HepG2 (cell line): ENCODE results near the gene AP4E1. TPM values are rescaled to one million over a fixed set of nuclear protein-coding genes. Genes with fewer than 3 reads are reported as not detected.

ENCODE experiments used
- ATAC-seq: fragments of 200-7000 bp; cut with Tn5 transposase; 3 replicates; pipeline ENCODE4 v1.9.1; 2020; ENCODE audit warnings: mild to moderate bottlenecking, moderate library complexity
- BruUV-seq: library from RNA; stranded (reverse); fragments of 400-500 nt; replicated peaks from 2 replicates; lab custom pipeline; 2021; lab: Mats Ljungman, UMichigan
- CTCF ChIA-PET: fragments of 300-600 bp; formaldehyde crosslinking; extraction: SDS; loops from one replicate; lab custom pipeline; 2021; ENCODE audit warnings: low total read pairs, inconsistent platforms, low intra/inter-chr PET ratio; lab: Yijun Ruan, JAX
- POLR2A ChIA-PET: fragments of 350-600 bp; sonication (Branson Sonifier 250); formaldehyde crosslinking; loops from one replicate; lab custom pipeline; 2020; ENCODE audit warnings: antibody characterized with exemption, inconsistent platforms; lab: Yijun Ruan, JAX
- DNase-seq: peaks from one replicate; pipeline ENCODE4 v3.0.0-alpha.2; 2015; ENCODE audit warnings: low spot score
- FAIRE-seq: peaks from 3 replicates; lab custom pipeline; 2011; peaks lifted over from hg19 to GRCh38; lab: Jason Lieb, UNC
- H2AFZ ChIP-seq: one replicate; pipeline ENCODE4 v1.6.1; 2011; ENCODE audit warnings: low read length, inconsistent platforms
- H3K27ac ChIP-seq: fragments of 300-600 bp; 3 replicates; pipeline ENCODE4 v1.8.0; 2011; ENCODE audit warnings: mixed run types, mild to moderate bottlenecking, mixed read lengths, low read length, inconsistent platforms; ENCODE audit not compliant: insufficient read depth; ENCODE audit errors: extremely low read length
- H3K27me3 ChIP-seq, 2 experiments: fragments of 200-600 bp in 1 of 2; 2 replicates in 1 of 2; 3 replicates in 1 of 2; pipeline versions ENCODE4 v1.6.0 to v1.8.0; 2011; ENCODE audit warnings: low read length in 2 of 2, mild to moderate bottlenecking in 2 of 2, moderate library complexity in 2 of 2, inconsistent platforms in 1 of 2; ENCODE audit not compliant: insufficient read depth in 2 of 2, control insufficient read depth in 1 of 2
- H3K36me3 ChIP-seq, 2 experiments: fragments of 200-600 bp in 1 of 2; replicated peaks in 1 of 2; 2 replicates in 1 of 2; 3 replicates in 1 of 2; pipeline versions ENCODE4 v1.5.1 to v1.8.0; 2011; ENCODE audit warnings: low read length in 2 of 2, inconsistent platforms in 1 of 2; ENCODE audit not compliant: insufficient read depth in 2 of 2, control insufficient read depth in 1 of 2
- H3K4me1 ChIP-seq: 2 replicates; pipeline ENCODE4 v1.5.1; 2012; ENCODE audit warnings: low read length, inconsistent platforms; ENCODE audit not compliant: insufficient read depth
- H3K4me2 ChIP-seq: 2 replicates; pipeline ENCODE4 v1.6.0; 2011; ENCODE audit warnings: low read depth, low read length, inconsistent platforms
- H3K4me3 ChIP-seq, 3 experiments: fragments of 200-600 bp in 1 of 3; sonication (generic), shearing (Covaris generic) in 1 of 3; replicated peaks in 1 of 3; 2 replicates each; pipeline ENCODE4 v1.5.1; 2011 to 2016; ENCODE audit warnings: low read length in 3 of 3, inconsistent platforms in 2 of 3, low read depth in 2 of 3, mild to moderate bottlenecking in 2 of 3, control low read depth in 1 of 3, mixed read lengths in 1 of 3; ENCODE audit not compliant: insufficient read depth in 1 of 3
- H3K79me2 ChIP-seq: one replicate; pipeline ENCODE4 v1.6.1; 2011; ENCODE audit warnings: low read length, inconsistent platforms; ENCODE audit not compliant: insufficient read depth
- H3K9ac ChIP-seq: 2 replicates; pipeline ENCODE4 v1.6.0; 2011; ENCODE audit warnings: mild to moderate bottlenecking, low read depth, low read length, inconsistent platforms; ENCODE audit not compliant: insufficient read depth
- H3K9me3 ChIP-seq: 2 replicates; pipeline ENCODE4 v1.5.1; 2012; ENCODE audit warnings: mild to moderate bottlenecking, low read length
- H4K20me1 ChIP-seq: 2 replicates; pipeline ENCODE4 v1.6.0; 2011; ENCODE audit warnings: inconsistent platforms, mild to moderate bottlenecking, low read length, moderate library complexity; ENCODE audit not compliant: insufficient read depth
- FOSL2 ChIP-seq: sonication (generic); formaldehyde crosslinking; IDR thresholded peaks from 2 replicates; pipeline ENCODE4 v1.4.0; 2020; ENCODE audit warnings: missing genetic modification reagents
- FOXA3 ChIP-seq: IDR thresholded peaks from 2 replicates; pipeline ENCODE4 v1.6.1; 2016; ENCODE audit warnings: missing genetic modification reagents, missing compliant biosample characterization
- HDAC1 ChIP-seq: sonication (generic); formaldehyde crosslinking; IDR thresholded peaks from 2 replicates; pipeline ENCODE4 v1.5.1; 2020; ENCODE audit warnings: mild to moderate bottlenecking, missing genetic modification reagents
- HMG20B ChIP-seq: conservative IDR thresholded peaks from 2 replicates; pipeline ENCODE4 v1.6.1; 2016; ENCODE audit warnings: missing genetic modification reagents, missing compliant biosample characterization
- IKZF1 ChIP-seq: fragments of 450-650 bp; IDR thresholded peaks from 2 replicates; pipeline ENCODE4 v1.7.1; 2016
- ZNF160 ChIP-seq: sonication (generic); formaldehyde crosslinking; IDR thresholded peaks from 2 replicates; pipeline ENCODE4 v1.8.0; 2022; ENCODE audit warnings: mild to moderate bottlenecking, inconsistent platforms, missing genetic modification reagents
- ZNF207 ChIP-seq: fragments of 450-650 bp; IDR thresholded peaks from 2 replicates; pipeline ENCODE4 v1.6.1; 2016; ENCODE audit warnings: antibody characterized with exemption, borderline replicate concordance
- ZNF260 ChIP-seq: sonication (generic); formaldehyde crosslinking; IDR thresholded peaks from 2 replicates; pipeline ENCODE4 v1.4.0; 2020; ENCODE audit warnings: missing genetic modification reagents, low read depth, mild to moderate bottlenecking, borderline replicate concordance
- ZNF354B ChIP-seq: sonication (generic); formaldehyde crosslinking; IDR thresholded peaks from 2 replicates; pipeline ENCODE4 v1.8.0; 2022; ENCODE audit warnings: mild to moderate bottlenecking, missing genetic modification reagents
- WGBS: methylation state at CpG from one replicate; pipeline ENCODE4 v1.1.6; 2017; ENCODE audit warnings: low lambda C conversion rate; 5-methylcytosine and 5-hydroxymethylcytosine counted together
- in situ Hi-C: cut with HindIII; loops from 2 replicates; pipeline ENCODE4 v1.10.0; 2017; ENCODE audit warnings: low pct_unique_long_range_greater_than_20kb; ENCODE audit not compliant: extremely low pct_ligation_motif_present
- intact Hi-C: fragments of 100-400 bp; cut with micrococcal nuclease; formaldehyde crosslinking; loops from one replicate; pipeline ENCODE4 v1.10.0; 2022; ENCODE audit not compliant: unreplicated experiment
- polyA plus RNA-seq, 8 experiments: library from polyadenylated mRNA; depleted of rRNA in 3 of 8; stranded (reverse) in 7 of 8; unstranded in 1 of 8; fragments of >200 nt; fragmentation: Illumina TruSeq in 4 of 8; extraction: Trizol in 4 of 8; gene quantifications; 2 replicates each; pipeline versions ENCODE4 v1.2.1 to v1.2.3, GENCODE V29; 2011 to 2016; ENCODE audit warnings: low read depth in 4 of 8, missing spikeins in 1 of 8, mixed read lengths in 1 of 8; ENCODE audit not compliant: insufficient read depth in 1 of 8
- total RNA-seq, 5 experiments: library from RNA; depleted of rRNA; stranded (reverse); fragments of >200 nt; fragmentation: Illumina TruSeq; extraction: Trizol; gene quantifications; 2 replicates each; pipeline ENCODE4 v1.2.3, GENCODE V29; 2016; ENCODE audit warnings: low read depth in 1 of 5
- TF ChIP-seq, protein P1 (sequence below): IDR thresholded peaks from 2 replicates; pipeline ENCODE4 v1.6.1; 2016; ENCODE audit warnings: control low read depth

AP4E1 gene
- total and polyA plus RNA-seq, 2 of the 13 experiments (the other 11 are each of a cell fraction or from before 2014, with no cell fraction given), result 2.2 to 7.8 TPM

DNA sequence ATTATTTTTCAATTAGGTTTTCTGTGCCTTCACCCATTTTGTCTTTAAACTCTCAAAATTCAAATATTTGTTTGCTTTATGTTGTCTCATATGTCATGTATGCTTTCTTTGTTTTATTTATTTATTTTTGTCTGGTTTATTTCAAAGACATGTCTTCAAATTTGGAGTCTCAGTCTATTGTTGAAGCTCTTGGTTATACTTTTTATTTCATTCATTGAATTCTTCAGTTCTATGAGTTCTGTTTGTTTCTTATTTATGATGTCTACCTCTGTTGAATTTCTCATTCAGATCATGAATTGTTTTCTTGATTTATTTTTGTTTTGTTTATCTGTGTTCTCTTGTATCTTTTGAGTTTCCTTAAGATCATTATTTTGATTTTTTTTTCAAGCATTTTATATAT is 55.6 kb downstream of the AP4E1 start:
- no peak overlapping the region for H2AFZ ChIP-seq
- no peak overlapping the region for H3K27ac ChIP-seq
- in situ Hi-C loops, result no loop called here
- H3K9ac ChIP-seq, result no peak overlapping the region
- H3K9me3 ChIP-seq, result peaks cover 31% of the 10 kb centered on the region; the same call in 1 of the 2 replicates
- H3K36me3 ChIP-seq, result peaks cover 5 to 22% of the 10 kb centered on the region in 2 experiments; a peak in 4 of 5 replicates
- no TSS peak for BruUV-seq
- intact Hi-C loops, result no loop called here
- no peak for FAIRE-seq
- TF ChIP-seq ZNF160 (CRISPR knock-in tag), result peak; percentile 71; the same call in 1 of the 2 replicates
- no peak for TF ChIP-seq IKZF1
- no peak for ATAC-seq
- H3K4me1 ChIP-seq, result no peaks in the 10 kb centered on the region
- no peak for DNase-seq
- POLR2A ChIA-PET, result interaction anchor here (0.7 kb wide), 1 partner anchor 39 kb away, joined by 3 read pairs; no protein-coding TSS in a partner anchor
- H3K79me2 ChIP-seq, result no peaks in the 10 kb centered on the region
- no peaks in the 10 kb centered on the region for H4K20me1 ChIP-seq
- no peak overlapping the region for H3K4me3 ChIP-seq
- H3K27me3 ChIP-seq, result no peaks in the 10 kb centered on the region
- H3K4me2 ChIP-seq, result no peak overlapping the region
- CTCF ChIA-PET, result no interaction called here

DNA sequence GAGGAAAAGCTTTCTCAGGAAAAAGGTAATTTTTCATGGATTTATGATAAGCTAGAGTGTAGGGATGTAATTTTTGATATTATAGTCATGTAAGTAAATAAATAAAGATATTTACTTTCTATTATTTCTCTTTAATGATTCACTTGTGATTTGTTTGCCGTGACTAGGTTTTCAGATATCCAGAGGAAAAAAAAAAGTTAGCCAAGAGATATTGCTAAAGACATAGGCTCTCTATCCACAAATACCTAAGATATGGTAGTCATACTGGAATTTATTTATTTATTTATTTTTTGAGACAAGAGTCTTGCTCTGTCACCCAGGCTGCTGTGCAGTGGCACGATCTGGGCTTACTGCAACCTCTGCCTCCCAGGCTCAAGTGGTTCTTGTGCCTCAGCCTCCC is 59.9 kb downstream of the AP4E1 start:
- H3K4me1 ChIP-seq, result no peaks in the 10 kb centered on the region
- ATAC-seq (no peak), DNase-seq (no peak), FAIRE-seq (no peak)
- no peak overlapping the region for H3K9ac ChIP-seq
- H2AFZ ChIP-seq, result no peak overlapping the region
- no peaks in the 10 kb centered on the region for H3K27me3 ChIP-seq
- H3K9me3 ChIP-seq, result peaks cover 17% of the 10 kb centered on the region; the same call in 1 of the 2 replicates
- H3K27ac ChIP-seq, result no peak overlapping the region
- CTCF ChIA-PET, result no interaction called here
- WGBS, result 96% methylated on average over 2 of the region's 2 CpGs
- H3K4me3 ChIP-seq, result no peak overlapping the region
- H3K36me3 ChIP-seq, result peaks cover 4 to 23% of the 10 kb centered on the region in 2 experiments; a peak in 3 of 5 replicates
- intact Hi-C loops, result no loop called here
- TF ChIP-seq FOSL2 (CRISPR knock-in tag), result no peak
- no peak for TF ChIP-seq ZNF260 (CRISPR knock-in tag)
- TF ChIP-seq, protein P1, sequence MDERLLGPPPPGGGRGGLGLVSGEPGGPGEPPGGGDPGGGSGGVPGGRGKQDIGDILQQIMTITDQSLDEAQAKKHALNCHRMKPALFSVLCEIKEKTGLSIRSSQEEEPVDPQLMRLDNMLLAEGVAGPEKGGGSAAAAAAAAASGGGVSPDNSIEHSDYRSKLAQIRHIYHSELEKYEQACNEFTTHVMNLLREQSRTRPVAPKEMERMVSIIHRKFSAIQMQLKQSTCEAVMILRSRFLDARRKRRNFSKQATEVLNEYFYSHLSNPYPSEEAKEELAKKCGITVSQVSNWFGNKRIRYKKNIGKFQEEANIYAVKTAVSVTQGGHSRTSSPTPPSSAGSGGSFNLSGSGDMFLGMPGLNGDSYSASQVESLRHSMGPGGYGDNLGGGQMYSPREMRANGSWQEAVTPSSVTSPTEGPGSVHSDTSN (CRISPR knock-in tag), result no peak
- no peak for TF ChIP-seq HDAC1 (CRISPR knock-in tag)
- TF ChIP-seq ZNF354B, result no peak
- no peak for TF ChIP-seq ZNF207
- TF ChIP-seq HMG20B (CRISPR knock-in tag), result no peak
- TF ChIP-seq FOXA3 (CRISPR knock-in tag), result no peak
- no peaks in the 10 kb centered on the region for H3K79me2 ChIP-seq
- POLR2A ChIA-PET, result no interaction called here
- no peak overlapping the region for H3K4me2 ChIP-seq
- BruUV-seq, result no TSS peak
- H4K20me1 ChIP-seq, result no peaks in the 10 kb centered on the region
- in situ Hi-C loops, result no loop called here
